ENCODE results near the gene HOMER1.

DNA sequence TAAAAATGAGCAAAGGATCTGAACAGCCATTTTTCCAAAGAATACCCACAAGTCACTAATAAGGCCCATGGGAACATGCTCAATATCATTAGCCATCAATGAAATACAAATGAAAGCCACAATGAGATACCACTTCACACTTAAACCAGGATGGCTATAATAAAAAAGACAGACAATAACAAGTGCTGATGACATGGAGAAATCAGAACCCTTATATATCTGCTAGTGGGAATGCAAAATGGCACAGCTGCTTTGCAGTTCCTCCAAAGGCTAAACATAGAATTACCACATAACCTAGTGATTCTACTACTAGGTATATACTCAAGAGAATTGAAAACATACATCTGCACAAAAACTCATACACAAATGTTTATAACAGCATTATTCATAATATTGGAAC is 83.7 kb downstream of the HOMER1 start:
- TF ChIP-seq EZH2 (IDR thresholded peaks at IDR 0.05) (no peak), POLR2AphosphoS5 (IDR thresholded peaks at IDR 0.05; ENCODE audit: borderline replicate concordance, low read depth, low read length) (no peak)
